CD4-positive, alpha-beta T cell treated with Interleukin-17A for 1 hour (primary cell): ENCODE measurements around the gene RPN1.
"Not testable (repeated sequence)": the region's sequence is repeated elsewhere in the genome, so short reads cannot be mapped to it uniquely, and the experiment has no call there.

Source experiments
- DNase-seq: peaks from one replicate; pipeline ENCODE4 v3.0.0-alpha.2; 2020

The RPN1 gene

GRCh38 chr3:128650096-128651050 lies at the start of gene RPN1:
TSS of gene RPN1 (minus strand) at chr3:128650818. CDS start at chr3:128650800, 18 bp downstream.
- DNase-seq = peak; percentile 97

DNA sequence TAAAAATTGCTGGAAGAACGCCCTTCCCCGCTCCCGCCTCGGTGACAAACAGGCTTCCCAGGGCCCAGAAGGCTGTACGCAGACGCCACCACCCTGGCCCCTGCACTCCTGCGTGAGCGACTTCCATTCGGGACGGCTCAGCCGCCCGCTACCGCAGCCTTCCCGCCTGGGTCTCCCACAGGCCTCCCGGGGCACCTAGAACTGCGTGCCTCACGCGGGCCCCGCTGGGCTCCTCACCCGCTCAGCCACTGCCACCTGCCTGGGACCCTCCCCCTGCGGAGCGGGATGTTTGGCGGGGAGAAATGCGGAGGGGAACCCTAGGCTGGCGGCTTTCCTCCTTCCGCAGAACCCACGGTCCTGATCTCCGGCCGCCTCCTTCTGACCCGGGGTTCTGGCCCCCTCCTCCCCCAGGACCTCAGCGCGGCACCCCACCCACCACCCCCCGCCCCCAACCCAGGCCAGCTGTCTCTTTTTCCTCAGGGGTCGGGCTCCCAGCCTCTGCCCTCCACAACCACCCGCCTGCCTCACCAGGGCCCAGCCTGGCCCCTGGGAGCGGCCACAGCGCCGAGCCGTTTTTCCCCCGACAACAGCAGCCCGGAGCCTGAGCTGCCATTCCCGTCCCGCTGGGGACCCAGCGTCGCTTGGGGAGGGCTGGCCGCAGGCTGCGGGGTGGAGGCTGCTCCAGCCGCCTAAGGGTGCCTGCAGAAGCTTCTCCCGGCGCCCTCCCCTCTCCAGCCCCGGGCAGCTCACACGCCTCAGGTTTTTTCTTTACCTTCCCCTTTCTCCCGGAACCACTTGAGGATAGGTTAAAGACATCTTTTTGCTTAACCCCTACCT lies 47.8 kb upstream of the RPN1 start:
- no peak for DNase-seq

DNA sequence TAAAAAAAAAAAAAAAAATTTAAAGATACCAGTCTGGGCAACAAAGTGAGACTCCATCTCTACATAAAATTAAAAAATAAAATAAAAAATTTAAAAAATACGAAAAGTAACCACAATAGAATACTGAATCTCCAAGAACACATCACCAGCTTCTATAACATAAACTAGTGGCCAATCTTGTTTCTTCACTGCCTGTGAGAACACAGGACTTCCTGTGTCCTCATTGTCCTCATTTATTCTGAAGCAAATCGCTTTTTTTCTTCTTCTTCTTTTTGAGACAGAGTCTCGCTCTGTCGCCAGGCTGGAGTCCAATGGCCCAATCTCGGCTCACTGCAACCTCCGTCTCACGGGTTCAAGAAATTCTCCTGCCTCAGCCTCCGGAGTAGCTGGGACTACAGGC lies 46.7 kb upstream of the RPN1 start:
- DNase-seq = no peak

DNA sequence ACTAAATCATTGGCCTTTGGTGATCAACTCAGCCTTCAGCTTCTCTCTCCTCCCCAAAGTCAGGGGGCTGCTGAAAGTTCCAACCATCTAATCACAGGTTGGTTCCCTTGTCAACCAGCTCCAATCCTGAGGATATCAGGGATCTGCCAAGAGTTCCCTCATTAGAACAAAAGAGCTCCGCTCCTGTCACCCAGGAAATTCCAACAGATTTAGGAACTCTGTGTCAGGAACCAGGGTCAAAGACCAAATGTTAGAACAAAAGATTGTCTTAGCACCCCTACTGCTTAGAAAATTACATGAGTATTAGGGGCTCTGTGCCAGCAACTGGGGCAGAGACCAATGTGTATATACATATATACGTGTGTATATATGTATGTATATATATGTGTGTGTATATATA lies 43.1 kb upstream of the RPN1 start:
- no peak for DNase-seq

DNA sequence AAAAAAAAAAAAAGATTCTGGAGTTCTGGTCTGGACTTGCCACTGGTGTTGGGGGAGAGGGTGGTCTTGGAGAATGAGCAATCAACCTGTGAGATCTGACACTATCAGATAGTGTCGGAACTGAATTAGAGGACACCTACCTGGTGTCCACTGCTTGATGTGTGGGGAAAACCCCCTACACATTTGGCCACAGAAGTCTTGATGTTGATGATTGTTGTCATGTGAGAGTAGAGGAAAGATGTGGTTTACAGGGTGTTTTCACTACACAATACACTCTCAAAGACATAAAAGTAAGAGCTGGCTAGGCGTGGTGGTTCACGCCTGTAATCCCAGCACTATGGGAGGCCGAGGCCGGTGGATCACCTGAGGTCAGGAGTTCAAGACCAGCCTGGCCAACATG lies 38.4 kb upstream of the RPN1 start:
- DNase-seq = no peak

DNA sequence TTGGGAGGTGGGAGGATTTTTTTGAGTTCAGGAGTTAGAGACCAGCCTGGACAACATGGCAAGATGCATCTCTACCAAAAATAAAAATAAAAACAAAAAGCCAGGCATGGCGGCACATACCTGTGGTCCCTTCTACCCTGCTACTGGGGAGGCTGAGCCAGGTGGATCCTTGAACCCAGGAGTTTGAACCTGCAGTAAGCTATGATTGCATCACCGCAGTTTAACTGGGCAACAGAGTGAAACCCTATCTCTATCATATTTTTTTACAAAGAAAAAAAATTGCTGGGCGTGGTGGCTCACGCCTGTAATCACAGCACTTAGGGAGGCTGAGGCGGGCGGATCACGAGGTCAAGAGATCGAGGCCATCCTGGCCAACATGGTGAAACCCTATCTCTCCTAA lies 35.8 kb upstream of the RPN1 start:
- no peak for DNase-seq

DNA sequence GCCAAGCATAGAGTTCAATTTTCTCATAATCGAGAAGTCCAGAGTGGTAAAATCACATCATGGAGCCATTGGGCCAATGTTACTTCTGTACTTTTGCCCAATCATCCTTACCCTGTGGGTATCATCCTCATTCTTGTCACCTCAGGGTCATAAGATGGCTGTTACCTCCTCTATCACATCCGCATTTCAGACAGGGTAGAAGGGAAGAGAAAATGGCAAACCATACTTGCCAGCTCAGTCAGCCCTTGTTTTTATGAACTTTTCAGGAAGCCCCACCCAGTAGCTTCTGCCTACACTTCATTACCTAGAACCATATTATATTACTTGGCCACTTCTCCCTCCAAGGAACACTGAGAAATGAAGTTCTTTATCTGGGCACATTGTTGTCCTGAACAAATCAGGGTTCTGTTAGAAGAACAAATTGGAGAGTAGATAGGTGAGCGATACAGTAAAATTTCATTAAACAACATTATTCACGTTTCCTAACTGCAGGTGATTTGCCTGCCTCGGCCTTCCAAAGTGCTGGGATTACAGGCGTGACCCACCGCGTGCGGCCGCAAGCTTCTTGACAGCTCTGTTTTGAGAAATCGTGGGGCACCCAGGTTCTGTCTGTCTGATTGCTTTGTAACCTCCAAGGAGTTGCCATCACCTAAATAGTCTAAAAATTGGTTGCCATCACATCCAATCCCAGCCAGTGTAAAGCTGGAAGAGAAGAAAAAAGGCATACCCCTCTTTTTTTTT lies 34.5 kb upstream of the RPN1 start:
- no peak for DNase-seq

DNA sequence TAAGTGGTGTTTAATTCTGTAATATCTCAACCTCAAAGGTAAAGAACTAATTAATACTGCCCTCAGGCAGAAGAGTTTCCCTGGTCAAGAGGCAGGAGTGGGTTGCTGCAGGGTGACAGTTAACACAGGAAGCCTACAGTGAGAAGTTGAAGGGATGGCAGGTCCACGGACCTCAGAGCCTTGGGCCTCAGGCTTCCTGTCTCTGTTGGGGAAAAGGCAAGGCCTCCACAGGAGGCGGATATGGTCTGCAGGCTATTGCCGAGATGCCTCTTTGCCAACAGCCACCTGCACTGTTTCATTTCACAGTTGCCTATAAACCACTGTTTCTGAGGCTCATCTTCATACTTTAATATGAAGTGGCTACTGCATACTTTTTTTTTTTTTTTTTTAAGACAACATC lies 33.3 kb upstream of the RPN1 start:
- DNase-seq = no peak

- no peak for DNase-seq
These were observed 30.8 kb upstream of the RPN1 start for GRCh38 chr3:128681369-128681829.

DNA sequence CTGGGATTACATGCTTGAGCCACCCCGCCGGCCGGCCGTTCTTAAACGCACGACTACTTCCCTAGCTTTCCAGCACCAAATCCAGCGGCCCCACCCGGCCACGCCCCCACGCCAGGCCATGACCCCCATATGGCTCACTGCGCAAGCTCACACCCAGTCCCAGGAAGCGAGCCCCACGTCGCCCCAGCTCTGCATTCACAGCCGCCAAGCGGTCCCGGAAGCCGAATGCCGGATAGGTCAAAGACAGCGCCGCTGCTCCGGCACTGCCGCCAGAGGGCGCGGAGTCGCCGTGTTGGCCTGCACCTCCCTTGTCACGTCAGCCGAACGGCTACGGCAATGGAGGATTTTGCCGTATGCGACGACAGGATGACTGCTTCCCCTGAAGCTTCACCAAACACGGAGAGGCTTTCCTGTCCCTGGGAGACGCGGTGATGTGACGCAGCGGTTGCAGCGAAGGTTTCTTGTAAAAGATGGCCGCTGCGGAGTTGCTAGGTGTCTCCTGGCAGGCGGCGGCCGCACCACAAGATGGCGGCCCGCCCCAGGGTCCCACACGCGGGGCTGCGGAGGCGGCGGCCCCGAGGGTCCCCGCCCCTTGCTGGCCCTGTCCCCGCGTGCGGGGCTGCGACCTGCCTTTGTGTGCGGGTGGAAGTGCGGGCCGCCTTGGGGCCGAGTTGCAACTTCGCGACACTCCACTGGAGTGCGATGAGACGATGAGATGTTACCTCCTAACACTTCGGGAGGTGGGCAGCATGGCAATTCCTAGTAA lies 30.2 kb upstream of the RPN1 start:
- DNase-seq = peak; percentile 97

- no peak for DNase-seq
These were observed 28.7 kb upstream of the RPN1 start for GRCh38 chr3:128679338-128679737.

GRCh38 chr3:128675802-128676201 lies 25.2 kb upstream of the RPN1 start:
- DNase-seq = not testable (repeated sequence)

DNA sequence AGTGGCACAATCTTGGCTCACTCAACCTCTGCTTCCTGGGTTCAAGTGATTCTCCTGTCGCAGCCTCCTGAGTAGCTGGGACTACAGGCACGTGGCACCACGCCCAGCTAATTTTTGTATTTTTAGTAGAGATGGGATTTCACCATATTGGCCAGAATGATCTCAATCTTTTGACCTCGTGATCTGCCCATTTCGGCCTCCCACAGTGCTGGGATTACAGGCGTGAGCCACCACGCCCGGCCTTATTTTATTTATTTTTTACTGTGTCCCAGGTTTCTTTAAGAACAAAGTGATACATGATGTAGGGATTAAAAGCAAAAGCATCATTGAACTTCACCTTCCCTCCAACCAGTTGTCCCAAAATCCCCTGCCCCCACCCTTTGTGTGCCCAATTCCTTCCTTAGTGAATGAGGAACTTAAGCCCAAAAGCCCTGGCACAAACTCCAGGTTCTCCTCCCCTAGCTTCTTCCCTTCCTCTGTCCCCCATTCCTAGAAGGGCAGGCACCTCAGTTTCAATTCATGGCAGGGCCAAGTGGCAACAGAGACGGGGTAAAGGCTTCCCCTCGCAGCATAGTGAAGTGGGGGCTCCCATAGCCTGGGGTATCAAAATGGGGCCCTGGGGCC lies 23.7 kb upstream of the RPN1 start:
- DNase-seq = no peak

DNA sequence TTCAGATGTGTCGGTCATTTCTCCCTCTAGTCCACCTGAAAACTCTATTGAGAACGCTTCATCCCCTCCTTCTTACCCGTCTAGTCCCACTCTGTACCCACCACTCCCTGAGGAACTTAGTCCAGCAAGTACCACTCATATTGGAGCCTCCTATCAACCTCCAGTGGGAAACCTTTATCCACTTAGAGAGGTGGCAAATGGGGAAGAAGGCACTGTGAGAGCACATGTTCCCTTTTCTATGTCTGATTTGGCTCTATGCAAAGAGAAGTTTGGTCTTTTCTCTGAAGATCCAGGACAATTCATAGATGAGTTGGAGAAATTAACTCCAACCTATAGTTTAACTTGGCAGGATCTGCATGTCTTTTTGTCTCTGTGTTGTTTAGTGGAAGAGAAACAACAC lies 17.0 kb upstream of the RPN1 start:
- DNase-seq = no peak

DNA sequence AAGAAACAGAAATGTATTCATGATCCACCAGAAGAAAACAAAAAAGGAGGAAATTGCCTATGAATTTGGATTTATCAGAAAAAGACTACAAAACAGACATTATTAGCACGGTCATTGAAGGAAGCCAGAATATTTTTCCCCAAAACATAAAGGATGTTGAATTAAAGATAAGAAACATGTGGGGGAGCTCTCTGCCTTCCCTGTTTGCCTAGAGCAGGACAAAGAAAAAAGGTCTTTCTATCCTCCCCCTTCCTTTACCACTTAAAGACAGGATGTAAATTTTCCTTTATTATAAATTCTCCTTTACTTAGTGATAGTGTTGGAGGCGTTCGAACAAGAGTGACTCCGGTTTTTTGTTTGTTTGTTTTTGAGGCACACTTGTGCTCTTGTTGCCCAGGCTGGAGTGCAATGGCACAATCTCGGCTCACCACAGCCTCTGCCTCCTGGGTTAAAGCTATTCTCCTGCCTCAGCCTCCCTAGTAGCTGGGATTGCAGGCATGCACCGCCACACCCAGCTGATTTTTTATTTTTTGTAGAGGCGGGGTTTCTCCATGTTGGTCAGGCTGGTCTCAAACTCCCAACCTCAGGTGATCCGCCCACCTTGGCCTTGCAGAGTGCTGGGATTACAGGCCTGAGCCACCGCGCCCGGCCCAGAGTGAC lies 14.9 kb upstream of the RPN1 start:
- no peak for DNase-seq

- no peak for DNase-seq
These were observed 12.5 kb upstream of the RPN1 start for GRCh38 chr3:128663151-128663550.

DNA sequence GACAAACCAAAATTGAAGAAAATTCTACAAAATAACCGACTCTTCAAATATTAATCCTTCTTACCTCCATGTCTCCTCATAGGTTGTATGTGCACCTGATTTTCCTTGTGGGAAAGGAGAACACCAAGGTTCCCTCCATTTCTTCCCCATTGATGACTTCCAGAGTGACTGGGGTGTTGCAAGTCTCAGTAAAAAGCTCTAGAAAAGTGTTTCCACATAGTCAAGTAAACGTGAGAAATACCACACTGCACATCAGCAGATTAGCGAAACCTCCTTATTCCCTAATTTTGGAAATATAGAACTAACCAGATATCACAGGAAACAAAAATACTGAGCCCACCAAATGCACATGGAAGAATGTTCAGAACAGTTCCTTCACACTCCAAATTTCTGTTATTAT lies 4.9 kb upstream of the RPN1 start:
- DNase-seq = no peak

GRCh38 chr3:128653993-128654805 lies 3.6 kb upstream of the RPN1 start:
- peak; percentile 77 for DNase-seq

DNA sequence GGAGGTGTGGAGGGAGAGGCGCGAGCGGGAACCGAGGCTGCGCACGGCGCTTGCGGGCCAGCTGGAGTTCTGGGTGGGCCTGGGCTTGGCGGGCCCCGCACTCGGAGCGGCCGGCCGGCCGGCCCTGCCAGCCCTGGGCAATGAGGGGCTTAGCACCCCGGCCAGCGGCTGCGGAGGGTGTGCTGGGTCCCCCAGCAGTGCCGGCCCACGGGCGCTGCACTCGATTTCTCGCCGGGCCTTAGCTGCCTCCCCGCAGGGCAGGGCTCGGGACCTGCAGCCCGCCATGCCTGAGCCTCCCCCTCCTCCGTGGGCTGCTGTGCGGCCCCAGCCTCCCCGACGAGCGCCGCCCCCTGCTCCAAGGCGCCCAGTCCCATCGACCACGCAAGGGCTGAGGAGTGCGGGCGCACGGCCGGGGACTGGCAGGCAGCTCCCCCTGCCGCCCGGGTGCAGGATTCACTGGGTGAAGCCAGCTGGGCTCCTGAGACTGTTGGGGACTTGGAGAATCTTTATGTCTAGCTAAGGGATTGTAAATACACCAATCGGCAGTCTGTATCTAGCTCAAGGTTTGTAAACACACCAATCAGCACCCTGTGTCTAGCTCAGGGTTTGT lies 2.9 kb upstream of the RPN1 start:
- DNase-seq = not testable (repeated sequence)
